A549 (cell line): ENCODE data around the gene PLXNC1.

Source experiments
- CEBPB ChIP-seq, 2 experiments: fragments of >200 bp in 1 of 2; sonication (Bioruptor Twin) in 1 of 2; formaldehyde crosslinking in 1 of 2; IDR thresholded peaks; 2 replicates each; pipeline ENCODE4 v1.6.1; 2012 to 2016
- CTCF ChIP-seq: fragments of >200 bp; sonication (Bioruptor Twin); formaldehyde crosslinking; IDR thresholded peaks from 3 replicates; pipeline ENCODE4 v1.5.1; 2016
- EP300 ChIP-seq, 2 experiments: fragments of >200 bp; sonication (Bioruptor Twin); formaldehyde crosslinking; IDR thresholded peaks; 2 replicates in 1 of 2; 3 replicates in 1 of 2; pipeline ENCODE4 v1.6.1; 2016 to 2017
- MYC ChIP-seq: IDR thresholded peaks from 2 replicates; pipeline ENCODE4 v1.6.1; 2012; ENCODE audit warnings: mild to moderate bottlenecking, inconsistent platforms, low read length, improper control_type of control experiment, borderline replicate concordance
- POLR2A ChIP-seq: IDR thresholded peaks from 2 replicates; pipeline ENCODE4 v1.6.1; 2012; ENCODE audit warnings: mild to moderate bottlenecking, low read length
- RCOR1 ChIP-seq: fragments of 150-350 bp; IDR thresholded peaks from 2 replicates; pipeline ENCODE4 v1.6.1; 2014; ENCODE audit warnings: antibody characterized with exemption, low read length, low read depth
- REST ChIP-seq: fragments of 200-600 bp; sonication (generic); IDR thresholded peaks from 2 replicates; pipeline ENCODE4 v1.6.1; 2016; ENCODE audit warnings: antibody characterized with exemption, mild to moderate bottlenecking, moderate library complexity
- SMC3 ChIP-seq: fragments of >200 bp; sonication (Bioruptor Twin); formaldehyde crosslinking; IDR thresholded peaks from 3 replicates; pipeline ENCODE4 v1.6.1; 2018; ENCODE audit warnings: inconsistent platforms
- TFCP2L1 ChIP-seq: fragments of 250-450 bp; sonication (Bioruptor Pico); IDR thresholded peaks from 2 replicates; pipeline ENCODE4 v1.5.0; 2021; ENCODE audit warnings: mild to moderate bottlenecking

GRCh38 chr12:94220804-94221203 is 72.4 kb downstream of the PLXNC1 start:
- TF ChIP-seq REST (no peak), POLR2A (no peak), SMC3 (no peak), MYC (no peak), CTCF (no peak), CEBPB (IDR thresholded peaks at IDR 0.05) (no peak), EP300 (IDR thresholded peaks at IDR 0.05) (no peak), TFCP2L1 (CRISPR knock-in tag) (no peak), RCOR1 (no peak)
